NCI-H2196 (cell line): ENCODE results near the gene PLEK.
"Not testable (repeated sequence)": the region's sequence is repeated elsewhere in the genome, so short reads cannot be mapped to it uniquely, and the experiment has no call there.

Source experiments
- DNase-seq: peaks from one replicate; lab custom pipeline; 2025; ENCODE audit not compliant: unreplicated experiment; lab: John Stamatoyannopoulos, UW

The PLEK gene

DNA sequence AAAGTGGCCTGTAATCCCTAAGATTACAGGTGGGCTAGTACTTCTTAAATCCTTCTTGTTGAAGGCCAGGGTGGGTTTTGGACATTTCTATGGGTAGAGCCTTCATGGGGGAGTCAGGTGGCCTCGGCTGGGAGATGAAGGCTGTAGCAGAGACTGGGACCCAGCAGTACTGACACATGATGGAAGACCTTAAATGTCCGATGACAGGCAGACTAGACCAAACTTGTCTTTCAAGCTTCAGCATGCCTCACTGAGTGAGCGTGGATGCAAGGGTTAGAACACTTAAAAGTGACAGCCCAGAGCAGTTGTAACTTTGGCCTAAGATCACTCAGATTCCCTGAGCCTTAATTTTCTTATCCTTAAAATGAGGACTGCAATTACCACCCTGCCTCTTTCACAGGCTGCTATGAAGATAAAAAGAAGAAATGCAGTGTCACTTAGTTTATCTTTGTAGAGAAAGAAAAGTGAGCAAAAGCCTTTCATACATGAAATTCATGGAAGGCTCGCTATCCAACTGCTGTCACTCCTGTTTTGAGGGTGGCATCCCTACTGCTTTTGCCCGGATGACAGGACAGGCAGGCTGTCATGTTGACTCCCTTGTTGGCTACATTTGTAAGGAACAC is 19.5 kb downstream of the PLEK start:
- DNase-seq = no peak

DNA sequence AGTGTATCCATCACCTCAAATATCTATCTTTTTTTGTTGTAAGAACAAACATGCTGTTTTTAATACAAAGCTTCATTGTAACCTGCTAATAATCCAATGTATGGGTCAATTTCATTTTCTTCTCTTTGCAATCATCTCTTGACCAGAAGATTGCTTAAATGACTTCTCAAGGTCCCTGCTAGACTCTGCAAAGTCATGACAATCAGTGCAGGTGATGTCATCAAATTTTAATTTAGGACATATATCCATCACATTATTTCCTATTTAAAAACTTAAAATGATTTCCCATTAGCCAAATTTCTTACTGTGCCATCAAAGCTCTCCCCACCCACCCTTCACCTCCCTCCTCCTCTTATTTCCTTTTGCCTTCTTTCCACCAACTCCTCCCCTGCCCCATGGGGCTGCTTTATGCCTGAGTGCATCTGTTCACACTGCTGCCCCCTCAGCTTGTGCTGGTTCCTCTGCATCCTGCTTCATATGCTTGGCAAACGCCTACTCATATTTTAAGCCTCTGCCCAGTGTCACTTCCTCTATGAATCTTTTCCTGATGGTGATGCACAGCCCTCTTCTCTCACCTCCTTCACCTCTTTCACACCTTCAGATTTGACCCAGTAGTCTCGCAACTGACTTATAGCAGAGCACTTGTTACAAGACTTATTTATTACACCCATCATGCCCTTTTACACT is 20.3 kb downstream of the PLEK start:
- no peak for DNase-seq

DNA sequence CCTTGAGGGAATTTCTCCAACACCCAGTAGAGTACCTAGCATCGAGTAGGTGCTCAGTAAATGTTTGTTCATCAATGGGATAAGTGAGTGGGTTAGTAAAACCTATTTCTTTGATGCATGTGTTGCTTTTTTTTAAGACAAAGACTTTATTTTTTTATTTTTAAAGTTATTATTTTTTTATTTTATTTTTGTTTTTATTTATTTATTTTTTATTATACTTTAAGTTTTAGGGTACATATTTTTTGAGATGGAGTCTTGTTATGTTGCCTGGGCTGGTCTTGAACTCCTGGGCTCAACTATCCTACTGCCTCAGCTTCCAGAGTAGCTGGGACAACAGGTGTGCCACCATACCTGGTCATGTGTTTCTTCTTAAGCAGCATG is 20.8 kb downstream of the PLEK start:
- no peak for DNase-seq

DNA sequence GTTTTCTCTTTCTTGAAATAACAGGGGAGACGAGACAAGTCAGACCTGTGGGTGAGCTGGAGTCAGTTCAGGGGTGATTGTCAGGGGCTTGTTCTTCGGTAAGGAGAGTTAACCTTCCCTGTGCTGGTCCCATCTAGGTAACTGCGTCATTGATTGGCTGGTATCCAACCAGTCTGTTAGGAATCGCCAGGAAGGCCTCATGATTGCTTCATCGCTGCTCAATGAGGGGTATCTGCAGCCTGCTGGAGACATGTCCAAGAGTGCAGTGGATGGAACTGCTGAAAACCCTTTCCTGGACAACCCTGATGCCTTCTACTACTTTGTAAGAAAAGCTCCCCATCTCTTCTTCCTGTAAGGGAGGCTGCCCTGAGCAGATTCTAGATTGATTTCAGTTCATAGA is 21.3 kb downstream of the PLEK start:
- DNase-seq = no peak

DNA sequence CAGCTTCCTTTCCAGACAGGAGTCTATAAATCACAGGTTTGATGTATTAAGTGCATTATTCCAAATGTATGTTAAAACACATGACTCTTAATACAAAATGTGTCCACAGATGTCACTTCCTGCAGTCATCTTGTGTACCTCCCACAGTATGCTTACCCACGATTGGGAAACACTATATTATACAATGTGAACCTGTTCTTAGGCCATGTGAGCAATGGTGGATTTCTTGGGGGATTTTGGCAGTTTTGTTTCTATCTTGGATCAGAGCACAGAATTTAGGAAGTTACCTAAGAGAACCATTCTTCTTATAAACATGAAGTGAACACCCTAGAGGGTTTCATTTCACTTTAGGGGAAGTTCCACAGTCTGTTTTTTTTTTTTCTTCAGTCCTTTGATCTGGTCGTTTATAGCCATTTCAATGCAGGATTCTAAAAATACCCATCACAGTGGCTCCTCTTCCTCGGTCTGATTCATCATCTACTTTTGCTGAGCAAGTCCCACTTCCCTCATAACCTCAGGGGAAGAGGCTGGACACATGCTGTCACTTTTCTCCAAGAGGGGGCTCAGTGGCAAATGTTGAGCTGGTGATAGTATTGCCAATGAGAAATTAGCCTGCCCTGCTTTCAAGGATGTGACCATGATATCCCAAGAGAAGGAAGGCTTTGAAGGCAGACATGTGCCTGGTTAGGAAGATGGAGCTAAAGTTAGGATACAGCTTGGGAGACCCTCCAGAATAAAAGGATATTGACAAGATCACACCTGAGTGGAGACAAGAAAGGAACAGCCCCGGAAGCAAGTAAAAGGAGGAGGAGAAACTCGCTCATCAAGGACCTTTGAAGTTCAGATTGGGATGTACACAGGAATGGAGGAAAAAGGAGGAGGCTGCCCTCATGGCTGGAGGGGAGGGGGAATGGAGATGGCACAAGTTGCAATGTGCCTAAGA is 22.6 kb downstream of the PLEK start:
- DNase-seq = no peak

DNA sequence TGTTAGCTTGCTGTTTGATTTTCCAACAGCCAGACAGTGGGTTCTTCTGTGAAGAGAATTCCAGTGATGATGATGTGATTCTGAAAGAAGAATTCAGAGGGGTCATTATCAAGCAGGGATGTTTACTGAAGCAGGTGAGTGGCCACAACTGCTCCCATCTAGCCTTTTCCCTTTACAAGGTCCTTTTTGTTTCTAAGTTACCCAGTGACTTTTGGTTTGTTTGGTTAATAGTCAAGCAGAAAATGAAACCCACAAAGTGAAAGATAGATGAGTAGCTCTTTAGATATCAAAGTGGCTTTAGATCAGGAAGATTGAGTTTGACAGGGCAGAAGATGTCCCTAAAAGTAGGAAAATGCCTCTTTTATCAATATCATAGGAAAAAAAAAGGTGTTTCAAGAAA is 23.3 kb downstream of the PLEK start:
- DNase-seq = no peak

DNA sequence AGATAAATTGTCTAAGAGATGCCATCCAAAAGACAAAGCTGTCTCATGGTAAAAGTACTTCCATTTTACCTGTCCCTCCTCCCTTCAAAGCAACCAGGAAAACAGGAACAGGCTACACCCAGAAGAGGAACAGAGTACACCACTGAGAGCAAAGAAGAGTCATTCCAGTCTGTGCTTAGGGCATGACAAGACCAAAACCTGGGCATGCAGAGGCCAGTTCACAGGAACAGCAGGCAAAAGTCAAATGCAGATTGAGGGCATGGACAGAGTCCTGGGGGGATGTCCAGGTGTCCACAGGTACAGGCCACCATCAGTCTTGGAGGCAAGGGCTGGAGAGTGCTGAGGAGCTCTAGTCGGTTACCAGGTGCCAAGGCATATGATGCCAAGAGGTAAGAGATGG is 23.7 kb downstream of the PLEK start:
- DNase-seq = no peak

DNA sequence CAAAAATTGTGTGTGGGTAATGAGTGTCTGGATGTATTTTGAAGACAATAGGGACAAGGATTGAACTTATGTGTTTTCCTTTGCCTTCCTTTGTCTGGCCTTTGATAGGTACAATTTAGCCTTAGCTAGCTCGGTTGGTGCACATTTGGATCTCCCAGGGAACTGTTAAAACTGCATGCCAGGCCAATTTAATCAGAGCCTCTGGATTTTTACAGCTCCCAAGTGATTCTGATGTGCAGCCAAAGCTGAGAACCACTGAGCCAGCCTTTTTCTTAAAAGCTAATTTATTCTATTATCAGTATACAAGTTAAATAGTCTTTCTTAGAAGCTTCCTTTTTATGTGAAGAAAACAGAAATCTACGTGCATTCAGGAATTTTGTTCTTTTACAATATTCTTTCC is 25.0 kb downstream of the PLEK start:
- no peak for DNase-seq

DNA sequence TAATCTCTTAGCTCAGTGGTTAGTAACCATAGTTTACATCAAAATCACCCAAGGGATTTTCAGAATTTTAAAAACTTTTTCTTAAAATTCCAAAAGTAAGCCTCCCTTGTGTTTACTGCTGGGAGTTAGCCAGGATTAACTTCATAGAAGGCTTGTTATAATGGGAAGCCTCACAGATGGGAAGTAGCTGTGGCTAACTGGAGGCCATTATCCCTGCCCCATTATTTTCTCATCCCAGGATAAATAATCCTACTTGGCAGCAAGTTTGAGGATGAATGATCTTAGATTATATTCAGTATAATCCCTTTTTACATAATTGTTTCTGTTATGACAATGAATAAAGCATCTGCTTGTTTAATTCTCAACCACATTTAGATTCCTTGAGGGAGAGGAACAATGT is 25.5 kb downstream of the PLEK start:
- DNase-seq = no peak

DNA sequence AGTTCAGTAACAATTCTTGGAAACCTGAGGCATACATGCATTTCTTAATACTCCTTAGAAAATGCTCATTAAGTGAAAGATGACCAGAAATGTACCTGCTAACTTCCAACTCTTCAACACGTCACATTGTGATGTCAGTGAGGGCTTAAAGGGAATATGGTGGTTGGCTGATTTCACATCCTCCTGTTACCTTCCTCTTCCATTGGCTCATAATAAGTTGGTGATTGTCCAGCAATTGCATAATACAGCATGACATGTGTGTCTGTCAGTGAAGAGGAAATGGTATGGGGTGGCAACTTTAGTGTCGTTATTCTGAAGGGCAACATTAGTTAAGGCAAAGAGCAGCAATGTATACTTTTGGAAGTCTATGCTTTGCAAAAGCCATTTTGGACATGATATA is 26.0 kb downstream of the PLEK start:
- DNase-seq = no peak

DNA sequence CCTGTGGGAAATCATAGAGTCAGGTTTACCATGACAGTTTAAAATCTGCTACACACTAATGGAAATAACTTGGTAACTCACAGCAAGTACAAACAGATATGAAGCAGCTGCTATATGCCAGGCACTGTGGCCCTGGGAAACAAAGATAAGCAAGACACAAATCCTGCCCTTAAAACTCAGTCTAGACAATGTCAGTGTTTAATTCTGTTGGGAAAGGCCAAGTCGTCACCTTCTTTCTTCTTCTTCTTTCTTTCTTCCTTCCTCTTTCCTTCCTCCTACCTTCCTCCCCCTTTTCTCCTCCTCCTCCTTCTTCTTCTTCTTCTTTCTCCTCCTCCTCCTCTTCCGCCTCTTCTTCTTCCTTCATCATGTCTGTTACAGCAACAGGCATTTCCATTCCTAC is 26.8 kb downstream of the PLEK start:
- no peak for DNase-seq

DNA sequence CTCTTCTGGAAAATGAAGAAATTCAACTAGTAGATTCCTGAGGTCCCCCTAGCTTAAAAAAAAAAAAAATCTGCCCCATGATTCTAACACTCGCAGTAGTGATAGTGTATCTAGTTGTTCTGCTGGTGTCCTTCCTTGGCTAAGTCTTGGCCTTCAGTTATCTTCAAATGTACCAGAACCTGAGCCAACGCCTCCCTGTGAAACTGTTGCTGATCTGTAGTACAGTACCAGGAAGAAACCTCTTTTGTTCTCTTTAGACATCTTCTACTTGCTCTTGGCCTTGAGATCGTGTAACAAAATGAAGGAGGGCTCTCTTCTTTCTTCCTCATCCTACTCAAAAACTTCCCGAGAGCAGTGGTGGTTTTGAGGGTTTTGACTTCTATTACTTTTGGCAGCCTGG is 31.0 kb downstream of the PLEK start:
- DNase-seq = no peak

DNA sequence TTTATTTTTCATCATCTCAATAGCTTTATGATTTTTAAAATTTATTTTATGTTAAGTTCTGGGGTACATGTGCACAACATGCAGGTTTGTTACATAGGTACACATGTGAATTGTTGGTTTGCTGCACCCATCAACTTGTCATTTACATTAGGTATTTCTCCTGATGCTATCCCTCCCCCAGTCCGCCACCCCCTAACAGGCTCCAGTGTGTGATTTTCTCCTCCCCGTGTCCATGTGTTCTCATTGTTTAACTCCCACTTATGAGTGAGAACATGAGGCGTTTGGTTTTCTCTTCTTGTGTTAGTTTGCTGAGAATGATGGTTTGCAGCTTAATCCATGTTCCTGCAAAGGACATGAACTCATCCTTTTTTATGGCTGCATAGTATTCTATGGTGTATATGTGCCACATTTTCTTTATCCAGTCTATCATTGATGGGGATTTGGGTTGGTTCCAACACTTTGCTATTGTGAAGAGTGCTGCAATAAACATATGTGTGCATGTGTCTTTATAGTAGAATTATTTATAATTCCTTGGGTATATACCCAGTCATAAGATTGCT is 32.7 kb downstream of the PLEK start:
- not testable (repeated sequence) for DNase-seq

DNA sequence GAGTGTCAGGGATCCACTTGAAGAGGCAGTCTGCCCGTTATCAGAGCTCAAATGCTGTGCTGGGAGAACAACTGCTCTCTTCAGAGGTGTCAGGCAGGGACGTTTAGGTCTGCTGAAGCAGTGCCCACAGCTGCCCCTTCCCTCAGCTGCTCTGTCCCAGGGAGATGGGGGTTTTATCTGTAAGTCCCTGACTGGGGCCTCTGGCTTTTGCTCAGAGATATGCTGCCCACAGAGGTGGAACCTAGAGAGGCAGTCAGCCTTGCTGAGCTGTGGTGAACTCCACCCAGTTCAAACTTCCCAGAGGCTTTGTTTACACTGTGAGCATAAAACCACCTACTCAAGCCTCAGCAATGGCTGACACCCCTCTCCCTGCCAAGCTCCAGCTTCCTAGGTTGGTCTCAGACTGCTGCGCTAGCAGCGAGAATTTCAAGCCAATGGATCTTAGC is 38.1 kb downstream of the PLEK start:
- DNase-seq = no peak

DNA sequence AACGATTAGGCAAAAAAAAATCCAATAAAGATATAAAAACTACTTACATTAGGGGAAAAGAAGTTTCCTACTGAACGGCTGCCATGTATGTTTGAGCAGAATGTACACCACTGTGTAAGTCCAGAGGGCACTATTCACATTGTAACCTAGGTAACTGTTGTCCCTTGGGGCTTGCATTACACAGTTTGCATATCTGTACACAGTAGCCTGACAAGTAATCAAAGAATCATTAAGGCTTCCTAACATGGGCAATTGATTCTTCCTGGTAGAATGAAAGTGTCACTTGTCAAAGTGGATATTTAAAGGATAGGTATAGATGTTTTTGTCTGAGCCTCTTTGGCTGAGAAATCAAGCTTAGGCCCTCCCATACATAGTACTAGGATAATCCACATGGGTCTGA is 39.1 kb downstream of the PLEK start:
- DNase-seq = no peak

DNA sequence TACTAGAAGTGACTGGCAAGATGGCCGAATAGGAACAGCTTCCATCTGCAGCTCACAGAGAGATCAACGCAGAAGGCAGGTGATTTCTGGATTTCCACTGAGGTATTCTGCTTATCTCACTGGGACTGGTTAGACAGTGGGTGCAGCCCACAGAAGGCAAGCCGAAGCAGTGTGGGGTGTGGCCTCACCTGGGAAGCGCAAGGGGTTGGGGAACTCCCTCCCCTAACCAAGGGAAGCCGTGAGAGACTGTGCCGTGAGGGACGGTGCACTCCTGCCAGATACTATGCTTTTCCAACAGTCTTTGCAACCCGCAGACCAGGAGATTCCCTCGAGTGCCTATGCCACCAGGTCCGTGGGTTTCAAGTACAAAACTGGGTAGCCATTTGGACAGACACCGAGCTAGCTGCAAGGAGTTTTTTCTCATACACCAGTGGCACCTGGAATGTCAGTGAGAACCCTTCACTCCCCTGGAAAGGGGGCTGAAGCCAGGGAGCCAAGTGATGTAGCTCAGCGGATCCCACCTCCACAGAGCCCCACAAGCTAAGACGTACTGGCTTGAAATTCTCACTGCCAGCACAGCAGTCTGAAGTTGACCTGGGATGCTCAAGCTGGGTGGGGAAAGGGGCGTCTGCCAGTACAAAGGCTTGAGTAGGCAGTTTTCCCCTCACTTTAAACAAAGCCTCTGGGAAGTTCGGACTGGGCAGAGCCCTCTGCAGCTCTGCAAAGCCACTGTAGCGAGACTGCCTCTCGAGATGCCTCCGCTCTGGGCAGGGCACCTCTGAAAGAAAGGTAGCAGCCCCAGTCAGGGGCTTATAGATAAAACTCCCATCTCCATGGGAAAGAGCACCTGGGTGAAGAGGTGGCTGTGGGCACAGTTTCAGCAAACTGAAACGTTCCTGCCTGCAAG is 40.1 kb downstream of the PLEK start:
- DNase-seq = no peak

DNA sequence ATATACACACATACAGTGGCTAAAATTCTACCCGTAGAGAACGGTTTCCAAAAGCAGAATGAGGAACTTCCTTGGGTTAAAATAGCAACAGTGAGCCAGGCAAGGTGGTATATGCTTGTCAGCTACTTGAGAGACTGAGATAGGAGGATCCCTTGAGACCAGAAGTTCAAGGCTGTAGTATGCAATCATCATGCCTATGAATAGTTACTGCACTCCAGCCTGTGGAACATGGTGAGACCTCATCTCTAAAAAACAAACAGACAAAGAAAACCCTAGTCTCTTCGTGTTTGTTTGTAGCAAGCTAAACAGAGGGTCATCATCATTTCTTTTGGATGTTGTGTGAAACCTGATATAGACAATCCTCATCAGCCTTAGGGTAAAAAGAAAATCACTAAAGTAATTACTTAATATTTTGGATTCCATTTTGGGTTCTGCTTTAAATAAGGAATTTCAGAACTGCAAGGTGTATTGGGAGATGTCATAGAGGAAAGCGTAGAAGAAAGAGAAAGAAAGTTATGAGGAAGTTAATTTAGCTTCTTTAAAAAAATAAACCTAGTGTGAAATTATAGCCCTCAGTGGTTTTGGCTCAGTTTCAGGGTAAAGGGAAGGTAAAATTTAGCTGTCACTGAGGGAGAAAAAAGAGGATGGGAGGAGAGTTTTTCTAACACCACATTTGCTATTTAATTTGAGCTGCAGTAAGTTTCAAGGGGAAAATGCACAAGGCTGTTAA is 46.5 kb downstream of the PLEK start:
- no peak for DNase-seq

DNA sequence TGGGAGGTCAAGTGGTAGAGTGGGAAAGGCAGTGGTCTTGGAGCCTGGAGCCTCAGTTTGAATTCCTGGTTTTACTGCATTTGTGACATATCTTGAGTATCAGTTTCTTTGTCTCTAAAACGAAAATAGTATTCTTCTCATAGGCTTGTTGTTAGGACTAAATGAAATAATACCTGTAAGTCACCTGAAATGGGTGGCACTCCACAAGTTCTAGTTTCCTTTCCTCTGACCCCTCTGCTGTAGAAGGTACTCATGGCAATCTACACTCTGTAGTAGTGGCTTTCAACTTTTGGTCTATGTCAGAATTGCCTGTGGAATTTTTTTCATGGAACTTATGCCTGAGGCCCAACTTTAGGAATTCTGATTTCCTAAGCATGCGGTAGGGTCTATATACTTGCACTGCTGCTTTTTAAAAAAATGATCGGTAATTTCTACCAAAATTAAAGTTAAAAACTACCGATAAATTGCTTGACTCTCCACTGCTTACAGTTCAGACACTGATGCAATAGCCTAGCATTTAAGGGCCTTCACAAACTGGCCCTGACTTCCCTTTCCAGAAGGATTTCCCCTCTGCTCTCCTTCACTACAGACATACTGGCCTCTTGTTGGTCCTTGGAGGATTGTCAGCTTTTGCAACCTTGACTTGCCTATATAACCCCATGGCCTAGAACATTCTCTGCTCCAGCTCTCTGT is 47.2 kb downstream of the PLEK start:
- DNase-seq = no peak

DNA sequence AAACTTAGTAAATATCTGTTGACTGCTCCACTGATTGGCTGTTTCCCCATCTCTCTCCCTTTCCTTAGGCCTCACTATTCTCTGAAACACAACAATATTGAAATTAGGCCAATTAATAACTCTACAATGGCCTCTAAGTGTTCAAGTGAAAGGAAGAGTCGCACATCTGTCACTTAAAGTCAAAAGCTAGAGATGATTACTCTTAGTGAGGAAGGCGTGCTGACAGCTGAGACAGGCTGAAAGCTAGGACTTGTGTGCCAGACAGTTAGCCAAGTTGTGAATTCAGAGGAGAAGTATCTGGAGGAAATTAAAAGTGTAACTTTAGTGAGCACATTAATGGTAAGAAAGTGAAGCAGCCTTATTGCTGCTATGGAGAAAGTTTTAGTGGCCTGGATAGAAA is 48.4 kb downstream of the PLEK start:
- DNase-seq = no peak
